ENCODE measurements around the gene HEBP1. TPM values are rescaled to one million over a fixed set of nuclear protein-coding genes. Genes with fewer than 3 reads are reported as not detected.
A peak's percentile ranks its signal among the peaks of the same experiment; 100 is the strongest.

HEBP1 gene
- total and polyA plus RNA-seq, 4 donors = 55.8 to 181 (median 75.6) TPM

GRCh38 chr12:12929696-12930095, 70.4 kb downstream of the HEBP1 start:
- WGBS, 2 donors = 91 to 95% methylated on average over 6 of the region's 6 CpGs

DNA sequence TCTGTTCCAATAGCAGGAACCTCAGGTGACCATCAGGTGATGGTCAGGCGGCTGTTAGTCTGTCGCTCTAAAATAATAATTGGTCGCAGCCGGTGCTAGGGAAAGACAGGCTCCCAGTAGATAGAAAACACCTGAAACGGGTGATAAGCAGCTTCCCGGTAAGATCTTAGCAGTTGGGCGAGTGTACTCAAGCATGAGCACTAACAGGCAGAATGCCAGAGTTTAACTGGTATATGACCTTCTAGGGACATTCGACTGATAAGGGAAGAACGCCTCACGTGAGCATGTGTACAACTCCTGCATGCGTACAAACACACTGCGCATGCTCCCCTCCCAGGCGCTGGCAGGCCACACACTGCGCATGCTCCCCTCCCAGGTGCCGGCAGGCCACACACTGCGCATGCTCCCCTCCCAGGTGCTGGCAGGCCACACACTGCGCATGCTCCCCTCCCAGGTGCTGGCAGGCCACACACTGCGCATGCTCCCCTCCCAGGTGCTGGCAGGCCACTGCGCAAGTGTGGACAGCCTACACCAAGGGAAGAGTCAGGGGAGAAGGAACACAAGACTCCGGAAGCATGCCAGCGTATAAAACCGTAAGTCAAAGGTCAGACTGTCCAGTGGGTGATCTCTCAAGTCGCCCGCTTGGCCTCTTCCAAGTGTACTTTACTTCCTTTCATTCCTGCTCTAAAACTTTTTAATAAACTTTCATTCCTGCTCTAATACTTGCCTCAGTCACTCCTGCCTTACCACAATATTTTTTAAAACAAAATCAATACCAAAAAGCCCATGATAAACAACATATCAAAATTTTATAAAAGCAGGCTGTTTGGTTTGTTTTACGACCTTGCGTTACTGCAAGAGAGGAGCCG, 72.6 kb downstream of the HEBP1 start:
- intact Hi-C loops (cut with DNase I) = no loop called here
- DNase-seq (peak in 1 of 2 donors; percentile 77), ATAC-seq (ENCODE audit: low FRiP score) (peak; percentile 24)
- no peaks in the 10 kb centered on the region for H3K9me3 ChIP-seq (ENCODE audit: control insufficient read depth, low read length)
- H3K27ac ChIP-seq (ENCODE audit: low read depth in 1 of 2, low read length in 2 of 2) = no peak overlapping the region
- WGBS, 2 donors = 57 to 58% methylated on average over 27 of the region's 27 CpGs
- H3K4me1 ChIP-seq (ENCODE audit: control insufficient read depth in 1 of 2, insufficient read depth in 2 of 2, low read length in 2 of 2) = no peaks in the 10 kb centered on the region
- H3K36me3 ChIP-seq (ENCODE audit: control insufficient read depth in 1 of 2, insufficient read depth in 2 of 2, low read length in 1 of 2) = no peaks in the 10 kb centered on the region
- no peaks in the 10 kb centered on the region for H3K27me3 ChIP-seq (ENCODE audit: control insufficient read depth in 1 of 2, insufficient read depth in 2 of 2, low read length in 1 of 2)
- H3K4me3 ChIP-seq (ENCODE audit: low read length in 2 of 2) = no peak overlapping the region

More at GRCh38 chr12:12929696-12930095, 70.4 kb downstream of the HEBP1 start:
- H3K9me3 ChIP-seq (ENCODE audit: control insufficient read depth, low read length) = no peaks in the 10 kb centered on the region
- no peak for DNase-seq
- H3K36me3 ChIP-seq (ENCODE audit: control insufficient read depth in 1 of 2, insufficient read depth in 2 of 2, low read length in 1 of 2) = no peaks in the 10 kb centered on the region
- ATAC-seq (ENCODE audit: low FRiP score) = no peak
- intact Hi-C loops (cut with DNase I) = no loop called here
- H3K4me3 ChIP-seq (ENCODE audit: low read length in 2 of 2) = no peak overlapping the region
- H3K27ac ChIP-seq (ENCODE audit: low read depth in 1 of 2, low read length in 2 of 2) = no peak overlapping the region
- no peaks in the 10 kb centered on the region for H3K4me1 ChIP-seq (ENCODE audit: control insufficient read depth in 1 of 2, insufficient read depth in 2 of 2, low read length in 2 of 2)
- H3K27me3 ChIP-seq (ENCODE audit: control insufficient read depth in 1 of 2, insufficient read depth in 2 of 2, low read length in 1 of 2) = no peaks in the 10 kb centered on the region

DNA sequence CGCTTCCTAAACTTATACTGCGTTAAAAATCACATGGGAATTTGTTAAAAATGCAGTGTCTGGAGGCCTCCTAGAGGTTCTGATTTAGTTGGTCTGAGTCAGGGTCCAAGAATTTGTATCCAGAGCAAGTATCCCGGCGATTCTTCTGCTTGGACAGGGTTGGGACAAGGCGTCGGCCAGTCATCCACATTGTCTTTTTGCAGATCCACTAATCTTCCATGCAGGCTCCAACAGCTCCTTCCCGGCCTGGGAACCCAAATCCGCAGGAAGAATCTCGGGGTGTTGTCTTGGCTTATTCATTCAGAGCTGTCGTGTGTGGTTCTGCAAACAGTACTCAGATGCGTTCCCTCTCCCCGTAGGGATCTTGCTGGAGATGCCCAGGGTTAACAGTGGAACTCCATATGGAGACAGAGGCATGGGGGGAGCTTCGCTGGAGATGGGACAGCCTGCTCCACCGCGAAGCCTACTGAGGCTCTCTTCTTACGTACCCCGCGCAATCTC, 73.4 kb downstream of the HEBP1 start:
- ATAC-seq (ENCODE audit: low FRiP score) = no peak
- WGBS, 2 donors = 82 to 83% methylated on average over 18 of the region's 18 CpGs

DNA sequence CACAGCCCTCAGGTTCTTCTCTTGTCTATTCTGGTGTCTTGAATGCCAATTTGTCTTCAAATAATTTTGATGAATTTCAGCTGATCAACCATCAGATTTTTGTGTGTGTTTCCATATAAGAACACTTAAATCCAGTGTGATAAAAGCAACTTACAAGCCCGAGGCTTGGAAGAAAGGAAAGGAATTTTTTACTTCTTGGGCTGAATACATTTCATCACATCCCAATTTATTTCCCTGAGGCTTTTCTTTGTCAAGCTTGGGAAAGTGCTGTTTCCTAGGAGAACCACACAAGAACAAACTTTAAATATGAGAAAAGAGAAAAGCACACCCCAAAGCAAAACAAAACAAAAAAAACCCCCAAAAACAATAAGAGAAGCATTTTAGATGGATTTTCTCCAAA, 74.7 kb downstream of the HEBP1 start:
- intact Hi-C loops (cut with DNase I) = no loop called here
- no peak overlapping the region for H3K4me3 ChIP-seq (ENCODE audit: low read length in 2 of 2)
- 7 to 10% methylated on average over 1 of the region's 1 CpG for WGBS, 2 donors
- no peak for DNase-seq
- H3K36me3 ChIP-seq (ENCODE audit: control insufficient read depth in 1 of 2, insufficient read depth in 2 of 2, low read length in 1 of 2) = no peaks in the 10 kb centered on the region
- H3K9me3 ChIP-seq (ENCODE audit: control insufficient read depth, low read length) = no peaks in the 10 kb centered on the region
- H3K4me1 ChIP-seq (ENCODE audit: control insufficient read depth in 1 of 2, insufficient read depth in 2 of 2, low read length in 2 of 2) = no peaks in the 10 kb centered on the region
- peak; percentile 64 for ATAC-seq (ENCODE audit: low FRiP score)
- no peaks in the 10 kb centered on the region for H3K27me3 ChIP-seq (ENCODE audit: control insufficient read depth in 1 of 2, insufficient read depth in 2 of 2, low read length in 1 of 2)
- no peak overlapping the region for H3K27ac ChIP-seq (ENCODE audit: low read depth in 1 of 2, low read length in 2 of 2)

More for the DNA sequence above, 73.4 kb downstream of the HEBP1 start:
- H3K36me3 ChIP-seq (ENCODE audit: control insufficient read depth in 1 of 2, insufficient read depth in 2 of 2, low read length in 1 of 2) = no peaks in the 10 kb centered on the region
- H3K27me3 ChIP-seq (ENCODE audit: control insufficient read depth in 1 of 2, insufficient read depth in 2 of 2, low read length in 1 of 2) = no peaks in the 10 kb centered on the region
- no peak for DNase-seq
- intact Hi-C loops (cut with DNase I) = no loop called here
- H3K4me3 ChIP-seq (ENCODE audit: low read length in 2 of 2) = no peak overlapping the region
- H3K9me3 ChIP-seq (ENCODE audit: control insufficient read depth, low read length) = no peaks in the 10 kb centered on the region
- H3K4me1 ChIP-seq (ENCODE audit: control insufficient read depth in 1 of 2, insufficient read depth in 2 of 2, low read length in 2 of 2) = no peaks in the 10 kb centered on the region
- H3K27ac ChIP-seq (ENCODE audit: low read depth in 1 of 2, low read length in 2 of 2) = no peak overlapping the region

Other genes with a start within 250 kb of the HEBP1 start
- gene APOLD1, start 214.6 kb downstream of the HEBP1 start, total RNA-seq = 10 to 100 TPM; 20.2 to 94.0 TPM
- under 1 TPM; 0.67 to 0.75 TPM for gene APOLD1, start 214.6 kb downstream of the HEBP1 start, polyA plus RNA-seq
- gene DDX47, start 186.9 kb downstream of the HEBP1 start, total RNA-seq = 10 to 100 TPM; 42.8 to 46.0 TPM
- gene DDX47, start 186.9 kb downstream of the HEBP1 start, polyA plus RNA-seq = 10 to 100 TPM; 23.8 to 40.6 TPM
- gene GPRC5A, start 108.7 kb downstream of the HEBP1 start, total RNA-seq = 10 to 100 TPM; 36.6 to 86.0 TPM
- gene GPRC5A, start 108.7 kb downstream of the HEBP1 start, polyA plus RNA-seq = 1 to 10 TPM; 4.6 to 8.4 TPM
- under 1 TPM in 1 of 2 donors, not detected in 1; 0.39 TPM for gene GPRC5D, start 48.1 kb downstream of the HEBP1 start, total RNA-seq
- gene GPRC5D, start 48.1 kb downstream of the HEBP1 start, polyA plus RNA-seq = not detected
- 1 to 10 TPM; 5.2 to 6.8 TPM for gene FAM234B, start 44.1 kb upstream of the HEBP1 start, total RNA-seq
- gene FAM234B, start 44.1 kb upstream of the HEBP1 start, polyA plus RNA-seq = under 1 TPM in 1 of 2 donors, not detected in 1; 0.95 TPM
- not detected for gene GSG1, start 103.4 kb upstream of the HEBP1 start, total RNA-seq
- gene GSG1, start 103.4 kb upstream of the HEBP1 start, polyA plus RNA-seq = not detected
- 100 to 1,000 TPM; 593 to 594 TPM for gene EMP1, start 196.5 kb upstream of the HEBP1 start, total RNA-seq
- 10 to 100 TPM; 32.6 to 39.4 TPM for gene EMP1, start 196.5 kb upstream of the HEBP1 start, polyA plus RNA-seq